ENCODE data around the gene MTHFR.

MTHFR gene

GRCh38 chr1:11788549-11789053, 17.2 kb downstream of the MTHFR start:
- Histone ChIP-seq H3K36me3 (peaks cover 7 to 27% (median 7%) of the 10 kb centered on the region in 3 donors), H3K4me3 (no peak overlapping the region), H3K9me3 (no peaks in the 10 kb centered on the region), H3K27ac (peak overlapping the region; percentile 86 to 91), H3K27me3 (no peaks in the 10 kb centered on the region), H3K4me1 (peaks cover 12 to 71% (median 61%) of the 10 kb centered on the region in 4 donors)
- intact Hi-C loops (cut with DNase I; ENCODE audit: low total_unique reads): loop anchor here (5.0 kb wide), 1 partner anchor 119 kb away; no protein-coding TSS in a partner anchor
- TF ChIP-seq CTCF (IDR thresholded peaks at IDR 0.05): no peak
- no peak for DNase-seq

GRCh38 chr1:11787804-11788436, 17.8 kb downstream of the MTHFR start:
- intact Hi-C loops (cut with DNase I; ENCODE audit: low total_unique reads): loop anchor here (5.0 kb wide), 1 partner anchor 119 kb away; no protein-coding TSS in a partner anchor
- H3K36me3 ChIP-seq: peaks cover 3 to 23% (median 5%) of the 10 kb centered on the region in 3 donors
- no peaks in the 10 kb centered on the region for H3K9me3 ChIP-seq
- H3K27me3 ChIP-seq: no peaks in the 10 kb centered on the region
- H3K4me1 ChIP-seq: peaks cover 12 to 71% (median 61%) of the 10 kb centered on the region in 4 donors
- peak overlapping the region in 1 of 2 donors; percentile 10 for H3K4me3 ChIP-seq
- TF ChIP-seq CTCF (IDR thresholded peaks at IDR 0.05): no peak
- no peak for DNase-seq
- peak overlapping the region; percentile 86 to 91 for H3K27ac ChIP-seq

- Histone ChIP-seq H3K27ac (peak overlapping the region; percentile 86 to 91), H3K4me1 (peaks cover 12 to 71% (median 61%) of the 10 kb centered on the region in 4 donors), H3K36me3 (peaks cover 0 to 17% (median 2%) of the 10 kb centered on the region in 3 donors), H3K27me3 (no peaks in the 10 kb centered on the region), H3K9me3 (no peaks in the 10 kb centered on the region), H3K4me3 (peak overlapping the region; percentile 10 to 31)
- DNase-seq: peak; percentile 77 to 87
- TF ChIP-seq CTCF (IDR thresholded peaks at IDR 0.05): no peak
- intact Hi-C loops (cut with DNase I; ENCODE audit: low total_unique reads): loop anchor here (5.0 kb wide), 1 partner anchor 120 kb away; no protein-coding TSS in a partner anchor
Observed at GRCh38 chr1:11787251-11787803, 18.4 kb downstream of the MTHFR start.

- Histone ChIP-seq H3K4me3 (no peak overlapping the region), H3K36me3 (peaks cover 0 to 11% (median 0%) of the 10 kb centered on the region in 3 donors), H3K27me3 (no peaks in the 10 kb centered on the region), H3K9me3 (no peaks in the 10 kb centered on the region), H3K4me1 (peaks cover 12 to 61% (median 55%) of the 10 kb centered on the region in 4 donors), H3K27ac (no peak overlapping the region)
- no peak for DNase-seq
- intact Hi-C loops (cut with DNase I; ENCODE audit: low total_unique reads): loop anchor here (5.0 kb wide), 1 partner anchor 121 kb away; no protein-coding TSS in a partner anchor
- no peak for TF ChIP-seq CTCF (IDR thresholded peaks at IDR 0.05)
Observed at GRCh38 chr1:11786168-11786567, 19.6 kb downstream of the MTHFR start.

- Histone ChIP-seq H3K27me3 (no peaks in the 10 kb centered on the region), H3K27ac (peak overlapping the region; percentile 43 to 47), H3K4me1 (peaks cover 9 to 53% (median 48%) of the 10 kb centered on the region in 4 donors), H3K9me3 (no peaks in the 10 kb centered on the region), H3K36me3 (peaks cover 0 to 7% (median 0%) of the 10 kb centered on the region in 3 donors), H3K4me3 (peak overlapping the region; percentile 20 to 47)
- peak; percentile 56 to 82 for DNase-seq
- TF ChIP-seq CTCF (IDR thresholded peaks at IDR 0.05): peak; percentile 78
- intact Hi-C loops (cut with DNase I; ENCODE audit: low total_unique reads): loop anchor here (5.0 kb wide), 1 partner anchor 122 kb away; no protein-coding TSS in a partner anchor
Observed at GRCh38 chr1:11784993-11785769, 20.6 kb downstream of the MTHFR start.

Measured in tibial artery (tissue), 4 donors.